Brain microvascular endothelial cell (primary cell): ENCODE measurements around the gene SLC36A3.
"Not testable (repeated sequence)": the region's sequence is repeated elsewhere in the genome, so short reads cannot be mapped to it uniquely, and the experiment has no call there.

Experiments
- DNase-seq: peaks from one replicate; pipeline ENCODE4 v3.0.0-alpha.2; 2020
- H3K27ac ChIP-seq: fragments of 250-450 bp; sonication (Bioruptor Pico); 2 replicates; pipeline ENCODE4 v1.5.1; 2020; ENCODE audit warnings: mild to moderate bottlenecking, moderate library complexity
- H3K27me3 ChIP-seq: fragments of 250-450 bp; sonication (Bioruptor Pico); replicated peaks from 2 replicates; pipeline ENCODE4 v1.5.1; 2020; ENCODE audit warnings: mild to moderate bottlenecking
- H3K36me3 ChIP-seq: fragments of 250-450 bp; sonication (Bioruptor Pico); replicated peaks from 2 replicates; pipeline ENCODE4 v1.5.1; 2020; ENCODE audit warnings: mild to moderate bottlenecking
- H3K4me3 ChIP-seq: 2 replicates; pipeline ENCODE4 v1.5.1; 2011; ENCODE audit warnings: low read depth, mild to moderate bottlenecking, control low read depth, low read length, moderate library complexity
- in situ Hi-C: cut with HindIII; loops from 2 replicates; pipeline ENCODE4 v1.10.0; 2017; ENCODE audit warnings: low sequenced_read_pairs, low pct_ligation_motif_present
- TF ChIP-seq, protein P1 (sequence below): IDR thresholded peaks from 2 replicates; pipeline ENCODE4 v1.5.1; 2011; ENCODE audit warnings: low read depth, mild to moderate bottlenecking, moderate library complexity, low read length, control low read depth, inconsistent platforms; ENCODE audit errors: missing control alignments

SLC36A3 gene

DNA sequence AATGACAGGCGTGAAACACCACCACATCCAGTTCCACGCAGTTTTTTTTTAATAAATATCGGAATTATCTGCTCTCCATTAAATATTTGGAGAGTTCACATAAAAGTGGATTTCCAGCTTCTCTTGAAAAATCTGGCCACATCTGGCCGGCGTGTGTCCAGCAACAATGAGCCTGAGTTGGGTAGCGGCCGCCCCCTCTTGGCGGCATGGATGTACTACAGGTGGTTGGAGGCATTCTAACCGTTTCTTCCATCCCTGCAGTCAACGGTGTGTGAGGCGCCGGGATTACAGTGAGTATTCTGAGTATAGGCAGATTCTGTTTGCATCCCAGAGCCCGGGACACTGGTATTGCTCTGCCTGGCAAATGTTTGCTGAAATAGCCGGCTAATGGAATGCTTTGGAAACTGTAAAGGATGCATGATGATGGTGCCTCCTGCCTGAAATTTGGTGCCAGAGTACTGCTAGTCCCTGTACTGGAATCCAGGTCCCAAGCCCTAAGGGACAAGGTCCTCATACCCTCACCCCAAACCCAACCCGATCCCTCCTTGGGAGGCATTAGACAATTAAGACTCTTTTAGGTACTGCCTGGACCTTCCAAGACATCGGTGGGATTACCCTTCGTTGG is 64.2 kb downstream of the SLC36A3 start:
- Histone ChIP-seq H3K27ac (no peak overlapping the region), H3K36me3 (no peaks in the 10 kb centered on the region), H3K27me3 (peaks cover 10% of the 10 kb centered on the region), H3K4me3 (no peak overlapping the region)
- DNase-seq = peak; percentile 61
- TF ChIP-seq, protein P1, sequence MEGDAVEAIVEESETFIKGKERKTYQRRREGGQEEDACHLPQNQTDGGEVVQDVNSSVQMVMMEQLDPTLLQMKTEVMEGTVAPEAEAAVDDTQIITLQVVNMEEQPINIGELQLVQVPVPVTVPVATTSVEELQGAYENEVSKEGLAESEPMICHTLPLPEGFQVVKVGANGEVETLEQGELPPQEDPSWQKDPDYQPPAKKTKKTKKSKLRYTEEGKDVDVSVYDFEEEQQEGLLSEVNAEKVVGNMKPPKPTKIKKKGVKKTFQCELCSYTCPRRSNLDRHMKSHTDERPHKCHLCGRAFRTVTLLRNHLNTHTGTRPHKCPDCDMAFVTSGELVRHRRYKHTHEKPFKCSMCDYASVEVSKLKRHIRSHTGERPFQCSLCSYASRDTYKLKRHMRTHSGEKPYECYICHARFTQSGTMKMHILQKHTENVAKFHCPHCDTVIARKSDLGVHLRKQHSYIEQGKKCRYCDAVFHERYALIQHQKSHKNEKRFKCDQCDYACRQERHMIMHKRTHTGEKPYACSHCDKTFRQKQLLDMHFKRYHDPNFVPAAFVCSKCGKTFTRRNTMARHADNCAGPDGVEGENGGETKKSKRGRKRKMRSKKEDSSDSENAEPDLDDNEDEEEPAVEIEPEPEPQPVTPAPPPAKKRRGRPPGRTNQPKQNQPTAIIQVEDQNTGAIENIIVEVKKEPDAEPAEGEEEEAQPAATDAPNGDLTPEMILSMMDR = peak; percentile 97
- in situ Hi-C loops = no loop called here

DNA sequence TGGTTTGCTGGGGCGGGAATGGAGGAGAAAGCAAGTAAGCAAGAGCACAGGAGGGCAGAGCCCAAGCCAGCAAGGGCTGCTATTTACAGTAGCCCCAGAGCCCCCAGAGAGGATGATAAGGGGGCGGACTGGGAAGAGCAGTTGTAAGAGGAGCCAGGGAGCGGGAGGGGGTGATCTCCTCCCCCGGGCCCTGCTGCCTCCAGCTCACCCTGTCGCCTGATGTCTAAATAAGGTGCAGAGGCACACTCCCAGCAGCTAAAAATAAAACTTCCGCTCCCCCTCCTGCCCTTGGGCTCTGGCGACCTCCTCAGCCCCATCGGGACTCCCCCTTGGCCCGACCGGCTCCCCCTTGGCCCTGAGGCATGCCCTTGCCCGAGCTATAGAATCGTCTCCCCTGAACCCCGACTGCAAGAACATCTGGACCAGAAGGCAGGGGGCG is 65.2 kb downstream of the SLC36A3 start:
- in situ Hi-C loops = no loop called here
- TF ChIP-seq, protein P1 = no peak
- Histone ChIP-seq H3K27me3 (peaks cover 10% of the 10 kb centered on the region), H3K27ac (no peak overlapping the region), H3K36me3 (no peaks in the 10 kb centered on the region), H3K4me3 (no peak overlapping the region)
- DNase-seq = no peak

DNA sequence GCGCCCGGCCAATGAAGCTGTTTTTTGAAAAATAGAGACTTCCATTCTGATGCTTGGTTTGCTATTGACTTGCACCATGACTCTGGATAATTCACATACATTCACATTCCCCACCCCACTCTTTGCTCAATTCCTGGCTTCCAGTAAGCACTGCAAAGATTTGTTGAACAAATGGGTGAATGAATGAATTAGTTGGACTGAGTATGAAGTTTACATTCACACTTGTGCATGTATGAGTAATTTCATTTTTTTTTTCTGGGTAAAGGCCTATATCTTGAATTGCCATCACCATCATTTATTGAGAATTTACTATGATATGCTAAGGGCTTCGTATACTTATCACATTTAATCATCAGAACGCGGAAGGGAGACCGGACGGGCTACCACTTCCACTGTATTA is 65.9 kb downstream of the SLC36A3 start:
- H3K4me3 ChIP-seq = no peak overlapping the region
- TF ChIP-seq, protein P1 = no peak
- in situ Hi-C loops = no loop called here
- H3K27ac ChIP-seq = no peak overlapping the region
- peaks cover 10% of the 10 kb centered on the region for H3K27me3 ChIP-seq
- DNase-seq = no peak
- no peaks in the 10 kb centered on the region for H3K36me3 ChIP-seq

DNA sequence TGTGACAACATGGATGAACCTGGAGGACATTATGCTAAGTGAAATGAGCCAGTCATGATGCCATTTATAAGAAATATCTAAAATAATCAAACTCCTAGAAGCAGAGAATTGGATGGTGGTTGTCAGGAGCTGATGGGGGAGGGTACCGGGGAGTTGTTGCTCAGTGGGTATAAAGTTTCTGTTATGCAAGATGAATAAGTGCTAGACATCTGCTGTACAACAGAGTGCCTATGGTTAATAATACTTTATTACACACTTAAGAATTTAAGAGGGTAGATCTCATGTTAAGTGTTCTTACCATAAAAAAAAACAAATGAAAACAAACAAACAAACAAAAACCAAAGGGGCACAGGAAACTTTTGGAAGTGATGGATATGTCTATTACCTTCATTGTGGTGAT is 66.7 kb downstream of the SLC36A3 start:
- Histone ChIP-seq H3K27me3 (peaks cover 12% of the 10 kb centered on the region), H3K4me3 (no peak overlapping the region), H3K36me3 (no peaks in the 10 kb centered on the region), H3K27ac (no peak overlapping the region)
- no peak for DNase-seq
- in situ Hi-C loops = no loop called here
- TF ChIP-seq, protein P1 = no peak

DNA sequence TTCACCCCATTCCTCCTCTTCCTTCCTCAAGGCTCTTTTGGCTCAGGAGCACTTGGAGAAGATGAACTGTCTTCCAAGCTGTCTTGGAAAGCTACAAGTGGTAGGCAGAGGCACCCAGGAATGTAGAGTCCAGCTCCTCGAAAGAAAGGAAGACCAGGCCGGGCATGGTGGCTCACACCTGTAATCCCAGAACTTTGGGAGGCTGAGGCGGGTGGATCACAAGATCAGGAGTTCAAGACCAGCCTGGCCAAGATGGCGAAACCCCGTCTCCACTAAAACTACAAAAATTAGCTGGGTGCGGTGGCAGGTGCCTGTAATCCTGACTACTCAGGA is 68.4 kb downstream of the SLC36A3 start:
- H3K27me3 ChIP-seq = peaks cover 12% of the 10 kb centered on the region
- in situ Hi-C loops, H3K4me3 ChIP-seq, H3K36me3 ChIP-seq, H3K27ac ChIP-seq, DNase-seq: not testable (repeated sequence)

DNA sequence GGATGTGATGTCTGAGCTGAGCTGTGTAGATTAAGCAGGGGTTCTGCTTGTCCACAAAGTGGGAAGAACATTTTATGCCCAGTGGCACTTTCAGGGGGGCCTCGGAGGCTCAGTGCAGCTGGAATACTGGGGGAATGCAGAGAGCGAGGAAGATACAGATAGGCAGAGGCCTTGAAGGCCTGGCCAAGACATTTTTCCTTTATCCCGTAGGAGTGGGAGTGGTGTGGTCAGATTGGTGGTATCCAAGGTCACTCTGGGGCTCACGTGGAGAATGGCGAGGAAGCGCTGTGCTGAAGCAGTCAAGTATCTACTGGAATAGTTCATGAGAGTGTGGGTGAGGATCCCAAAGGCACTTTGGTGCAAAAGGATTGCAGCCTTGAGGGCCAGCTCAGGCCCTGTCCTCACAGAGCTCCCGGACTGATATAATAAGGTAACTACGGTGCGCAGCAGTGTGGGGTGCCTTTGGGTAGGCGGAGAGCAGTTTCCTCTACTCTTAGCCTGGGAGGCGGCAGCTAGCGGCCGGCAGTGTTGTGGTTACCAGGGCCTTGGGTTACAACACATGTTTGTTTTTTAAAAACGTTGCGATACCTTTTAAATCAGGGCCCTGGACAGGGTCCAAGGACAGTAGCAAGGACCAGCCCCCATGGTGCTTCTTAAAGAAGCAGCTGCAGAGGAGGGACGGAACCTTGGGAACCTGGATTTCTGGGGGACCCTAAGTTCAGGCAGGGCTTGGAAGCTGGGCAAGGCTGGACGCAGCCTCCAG is 68.9 kb downstream of the SLC36A3 start:
- Histone ChIP-seq H3K27ac (no peak overlapping the region), H3K27me3 (peaks cover 12% of the 10 kb centered on the region), H3K36me3 (no peaks in the 10 kb centered on the region), H3K4me3 (no peak overlapping the region)
- DNase-seq = peak; percentile 38
- in situ Hi-C loops = no loop called here
- TF ChIP-seq, protein P1 = no peak
